Stimulated activated memory B cell treated with anti-CD40 and anti-IgM and Interleukin-4, amounts not matched to agents 10 μg/mL and 1 μg/mL and 100 μg/mL, for 72 hours (primary cell): ENCODE measurements around the gene TNS3.

Source experiments
- ATAC-seq: fragments of 150-1000 bp; cut with Tn5 transposase; 2 replicates; pipeline ENCODE4 v1.10.0; 2021
- H3K27ac Mint-ChIP-seq: one replicate; pipeline ENCODE4 v1.8.0; 2022; ENCODE audit warnings: mild to moderate bottlenecking, mixed read lengths
- H3K27me3 Mint-ChIP-seq: one replicate; pipeline ENCODE4 v1.8.0; 2022; ENCODE audit warnings: mixed read lengths
- H3K36me3 Mint-ChIP-seq: one replicate; pipeline ENCODE4 v1.8.0; 2022; ENCODE audit warnings: mixed read lengths
- H3K4me1 Mint-ChIP-seq: one replicate; pipeline ENCODE4 v1.8.0; 2022; ENCODE audit warnings: mixed read lengths
- H3K4me3 Mint-ChIP-seq: one replicate; pipeline ENCODE4 v1.8.0; 2022; ENCODE audit warnings: mild to moderate bottlenecking, moderate library complexity, mixed read lengths
- H3K9me3 Mint-ChIP-seq: one replicate; pipeline ENCODE4 v1.8.0; 2022; ENCODE audit warnings: mixed read lengths

TNS3 gene

GRCh38 chr7:47521011-47521795, 60.7 kb downstream of the TNS3 start:
- no peak for ATAC-seq
- H3K9me3 Mint-ChIP-seq, result no peaks in the 10 kb centered on the region
- no peak overlapping the region for H3K27ac Mint-ChIP-seq
- peaks cover 22% of the 10 kb centered on the region for H3K4me1 Mint-ChIP-seq
- H3K4me3 Mint-ChIP-seq, result no peak overlapping the region
- H3K36me3 Mint-ChIP-seq, result peaks cover 31% of the 10 kb centered on the region
- H3K27me3 Mint-ChIP-seq, result no peaks in the 10 kb centered on the region

- no peak overlapping the region for H3K4me3 Mint-ChIP-seq
- H3K9me3 Mint-ChIP-seq, result no peaks in the 10 kb centered on the region
- H3K27ac Mint-ChIP-seq, result no peak overlapping the region
- H3K36me3 Mint-ChIP-seq, result peaks cover 25% of the 10 kb centered on the region
- no peaks in the 10 kb centered on the region for H3K27me3 Mint-ChIP-seq
- peaks cover 22% of the 10 kb centered on the region for H3K4me1 Mint-ChIP-seq
- ATAC-seq, result no peak
Observed at GRCh38 chr7:47520406-47520805, 61.5 kb downstream of the TNS3 start.

GRCh38 chr7:47518827-47519226, 63.1 kb downstream of the TNS3 start:
- no peak for ATAC-seq
- H3K27me3 Mint-ChIP-seq, result no peaks in the 10 kb centered on the region
- peaks cover 18% of the 10 kb centered on the region for H3K36me3 Mint-ChIP-seq
- no peaks in the 10 kb centered on the region for H3K9me3 Mint-ChIP-seq
- H3K27ac Mint-ChIP-seq, result no peak overlapping the region
- no peak overlapping the region for H3K4me3 Mint-ChIP-seq
- H3K4me1 Mint-ChIP-seq, result peaks cover 19% of the 10 kb centered on the region

DNA sequence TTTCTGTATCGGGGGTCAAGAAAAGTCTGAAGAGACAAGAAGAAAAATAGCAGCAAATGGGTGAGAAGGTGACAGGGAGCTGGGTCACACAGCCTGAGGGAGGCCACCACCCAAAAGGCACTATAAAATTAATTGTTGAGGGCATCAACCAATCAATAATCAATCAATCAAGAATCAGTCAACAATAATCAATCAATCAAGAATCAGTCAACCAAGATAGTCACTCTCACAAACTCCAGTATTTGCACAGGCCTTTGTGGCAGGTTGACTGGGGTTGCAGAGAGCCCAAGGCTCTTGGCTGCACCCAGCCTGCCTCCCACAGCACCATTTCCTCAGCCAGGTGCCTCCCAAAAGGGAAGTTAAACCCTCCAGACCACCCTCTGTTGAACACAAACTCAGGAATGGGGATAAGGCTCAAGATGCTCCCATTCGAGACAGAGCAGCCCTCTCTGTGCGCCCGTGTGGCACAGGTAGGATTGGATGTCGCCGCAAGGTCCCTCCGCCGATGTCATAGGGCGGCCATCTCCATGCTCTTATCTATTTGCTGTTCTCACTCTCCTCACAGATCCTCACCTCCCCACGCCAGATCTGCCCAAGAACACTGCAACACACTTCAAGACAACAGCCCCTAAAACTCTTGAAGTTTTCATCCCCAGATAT, 64.0 kb downstream of the TNS3 start:
- Mint-ChIP-seq H3K4me3 (no peak overlapping the region), H3K27me3 (no peaks in the 10 kb centered on the region), H3K27ac (peak overlapping the region; percentile 6), H3K4me1 (peaks cover 13% of the 10 kb centered on the region), H3K9me3 (no peaks in the 10 kb centered on the region), H3K36me3 (peaks cover 10% of the 10 kb centered on the region)
- no peak for ATAC-seq

DNA sequence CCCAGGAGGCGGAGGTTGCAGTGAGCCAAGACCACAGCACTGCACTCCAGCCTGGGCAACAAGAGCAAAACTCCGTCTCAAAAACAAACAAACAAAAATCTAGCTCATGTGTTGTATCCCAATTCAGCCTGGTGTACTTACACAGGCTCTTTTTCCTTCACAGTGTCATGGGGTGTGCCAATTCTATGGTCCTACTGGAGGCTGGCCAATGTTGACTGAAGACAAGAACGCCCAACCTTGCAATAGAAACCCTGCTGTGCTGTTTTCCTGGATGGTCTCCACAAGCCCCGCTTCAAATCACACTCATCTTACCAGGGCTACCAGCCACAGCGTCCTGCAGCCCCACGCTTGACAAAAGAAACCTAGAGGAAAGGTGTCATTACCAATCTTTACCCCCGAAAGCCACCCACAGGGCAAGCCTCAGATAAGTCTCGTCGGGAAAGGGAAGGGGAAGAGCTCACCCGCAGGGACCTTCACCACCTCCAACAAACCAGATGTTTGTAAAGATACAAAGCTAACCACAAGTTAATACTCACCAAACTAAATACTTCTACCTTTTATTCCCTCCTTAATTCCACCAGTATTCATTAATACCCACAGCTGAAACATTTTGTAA, 64.8 kb downstream of the TNS3 start:
- Mint-ChIP-seq H3K4me3 (no peak overlapping the region), H3K27me3 (no peaks in the 10 kb centered on the region), H3K4me1 (peaks cover 13% of the 10 kb centered on the region), H3K27ac (peak overlapping the region; percentile 6), H3K36me3 (peaks cover 9% of the 10 kb centered on the region), H3K9me3 (no peaks in the 10 kb centered on the region)
- no peak for ATAC-seq

GRCh38 chr7:47516386-47516785, 65.5 kb downstream of the TNS3 start:
- no peaks in the 10 kb centered on the region for H3K27me3 Mint-ChIP-seq
- peaks cover 9% of the 10 kb centered on the region for H3K36me3 Mint-ChIP-seq
- H3K9me3 Mint-ChIP-seq, result no peaks in the 10 kb centered on the region
- no peak for ATAC-seq
- no peak overlapping the region for H3K27ac Mint-ChIP-seq
- H3K4me3 Mint-ChIP-seq, result no peak overlapping the region
- peaks cover 13% of the 10 kb centered on the region for H3K4me1 Mint-ChIP-seq

DNA sequence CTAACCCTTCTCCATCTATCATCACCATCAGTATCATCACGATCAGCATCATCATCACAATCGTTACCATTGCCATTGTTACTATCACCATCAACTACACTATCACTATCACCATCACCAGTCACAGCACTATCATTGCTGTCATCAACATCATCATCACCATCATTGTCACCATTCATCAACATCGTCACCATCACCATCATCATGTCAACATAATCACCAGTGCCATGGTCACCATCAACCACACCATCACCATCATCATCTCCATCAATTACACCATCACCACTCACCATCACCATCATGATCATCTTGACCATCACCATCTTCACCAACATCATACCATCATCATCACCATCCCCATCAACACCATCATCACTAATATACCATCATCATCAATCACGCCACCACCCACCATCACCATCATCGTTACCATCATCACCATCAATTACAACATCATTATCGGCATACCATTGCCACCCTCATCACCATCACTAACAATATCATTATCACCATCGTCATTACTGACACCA, 66.5 kb downstream of the TNS3 start:
- no peaks in the 10 kb centered on the region for H3K9me3 Mint-ChIP-seq
- H3K27me3 Mint-ChIP-seq, result no peaks in the 10 kb centered on the region
- no peak overlapping the region for H3K4me3 Mint-ChIP-seq
- peaks cover 12% of the 10 kb centered on the region for H3K4me1 Mint-ChIP-seq
- no peak overlapping the region for H3K27ac Mint-ChIP-seq
- no peak for ATAC-seq
- H3K36me3 Mint-ChIP-seq, result peaks cover 5% of the 10 kb centered on the region

DNA sequence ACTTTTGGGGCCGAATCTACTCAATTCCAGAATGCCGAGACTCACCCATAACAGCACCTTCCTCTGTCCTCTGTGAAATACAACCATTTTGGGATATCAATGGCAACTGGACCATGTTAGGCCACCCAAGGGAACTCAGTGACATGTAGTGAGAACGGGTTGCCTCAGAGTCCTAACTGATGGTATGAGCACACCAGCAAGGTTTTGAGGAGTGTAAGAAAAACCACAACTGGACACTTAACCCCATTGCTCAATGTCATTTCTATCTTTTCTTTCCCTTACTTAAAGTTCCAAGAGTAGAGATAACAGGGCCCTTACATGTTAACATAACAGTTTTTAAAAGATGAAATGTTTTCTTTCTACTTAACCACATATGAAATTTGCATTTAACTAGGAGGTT, 67.1 kb downstream of the TNS3 start:
- no peak for ATAC-seq
- peaks cover under 1% of the 10 kb centered on the region for H3K36me3 Mint-ChIP-seq
- no peak overlapping the region for H3K27ac Mint-ChIP-seq
- H3K4me3 Mint-ChIP-seq, result no peak overlapping the region
- no peaks in the 10 kb centered on the region for H3K27me3 Mint-ChIP-seq
- H3K9me3 Mint-ChIP-seq, result no peaks in the 10 kb centered on the region
- H3K4me1 Mint-ChIP-seq, result peaks cover 7% of the 10 kb centered on the region

DNA sequence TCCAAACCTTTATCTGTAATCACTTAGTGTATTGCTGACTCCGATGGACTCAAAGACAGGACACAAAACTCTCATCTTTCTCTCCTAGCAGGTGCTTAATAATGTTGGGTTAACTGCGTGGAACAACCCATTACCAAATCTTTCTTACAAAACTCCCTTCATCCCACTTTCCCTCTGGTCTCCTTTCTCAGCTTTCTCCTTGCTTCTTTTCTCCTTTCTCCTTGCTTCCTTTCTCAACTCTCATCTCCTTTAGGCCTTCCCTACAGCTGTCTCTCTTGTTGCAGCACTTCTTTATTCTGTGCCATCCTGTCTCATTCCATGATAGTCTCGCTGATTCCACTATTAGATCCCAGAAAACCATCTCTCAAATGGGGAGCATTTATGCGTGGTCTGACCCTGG, 67.5 kb downstream of the TNS3 start:
- Mint-ChIP-seq H3K4me1 (peaks cover 7% of the 10 kb centered on the region), H3K27ac (no peak overlapping the region), H3K9me3 (no peaks in the 10 kb centered on the region), H3K27me3 (no peaks in the 10 kb centered on the region), H3K36me3 (peaks cover 5% of the 10 kb centered on the region), H3K4me3 (no peak overlapping the region)
- no peak for ATAC-seq

DNA sequence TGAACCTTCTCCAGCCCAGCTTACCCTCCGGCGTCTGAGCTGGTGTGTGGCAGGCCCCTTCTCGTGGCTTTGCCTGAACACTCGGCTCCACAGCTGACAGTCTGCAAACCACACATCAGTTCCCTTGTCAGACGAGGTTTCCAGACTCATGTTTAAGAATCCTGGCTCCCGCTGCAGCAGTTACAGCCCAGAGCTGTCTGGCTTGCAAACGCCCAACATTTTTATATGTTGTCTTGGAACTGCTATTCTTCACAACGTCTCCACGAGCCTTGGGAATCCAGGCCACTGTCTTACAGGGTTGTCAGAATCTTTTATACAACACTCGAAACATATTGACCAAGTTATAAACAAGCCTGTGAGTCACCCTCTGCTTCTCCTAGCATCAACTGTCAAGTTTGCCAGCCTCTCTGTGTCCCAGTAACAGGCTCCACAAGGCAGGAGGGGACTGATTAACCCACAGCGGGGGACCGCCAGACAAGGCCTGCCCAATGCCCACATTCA, 68.1 kb downstream of the TNS3 start:
- H3K4me3 Mint-ChIP-seq, result no peak overlapping the region
- peaks cover 7% of the 10 kb centered on the region for H3K4me1 Mint-ChIP-seq
- ATAC-seq, result no peak
- H3K9me3 Mint-ChIP-seq, result no peaks in the 10 kb centered on the region
- H3K27ac Mint-ChIP-seq, result no peak overlapping the region
- no peaks in the 10 kb centered on the region for H3K27me3 Mint-ChIP-seq
- H3K36me3 Mint-ChIP-seq, result peaks cover 11% of the 10 kb centered on the region

DNA sequence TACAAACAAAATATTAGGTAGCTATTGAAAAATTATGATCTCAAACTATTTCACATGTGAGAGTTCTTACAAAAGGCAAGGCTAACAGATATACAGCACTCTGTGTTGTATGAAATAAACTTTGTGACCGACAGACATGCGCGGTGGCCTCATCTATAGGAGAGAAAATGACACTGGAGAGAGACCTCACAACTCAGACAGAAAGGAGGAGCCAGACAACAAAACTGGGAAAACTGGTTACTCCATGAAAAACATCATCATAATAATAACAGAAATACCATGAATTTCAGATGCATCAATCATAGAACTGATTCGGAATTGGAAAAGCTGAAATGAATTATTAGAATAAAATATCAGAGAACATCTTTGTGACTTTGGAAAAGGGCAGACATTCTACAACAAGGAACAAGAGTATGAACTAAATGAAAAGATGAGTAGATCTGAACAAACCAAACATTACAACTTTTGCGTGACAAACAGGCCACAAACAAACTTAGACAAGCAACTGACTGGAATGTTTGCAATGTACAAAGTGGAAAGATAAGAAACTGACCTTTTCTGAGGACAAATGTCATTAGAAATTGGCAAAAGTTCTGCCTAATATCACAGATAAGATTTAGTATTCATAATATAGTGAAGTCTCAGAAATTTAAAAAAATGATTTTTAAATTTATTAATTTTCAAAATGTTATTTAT, 69.3 kb downstream of the TNS3 start:
- H3K27me3 Mint-ChIP-seq, result no peaks in the 10 kb centered on the region
- no peak overlapping the region for H3K27ac Mint-ChIP-seq
- no peak for ATAC-seq
- H3K4me1 Mint-ChIP-seq, result peaks cover 6% of the 10 kb centered on the region
- H3K9me3 Mint-ChIP-seq, result no peaks in the 10 kb centered on the region
- H3K4me3 Mint-ChIP-seq, result no peak overlapping the region
- H3K36me3 Mint-ChIP-seq, result peaks cover 13% of the 10 kb centered on the region

GRCh38 chr7:47511699-47512370, 70.1 kb downstream of the TNS3 start:
- ATAC-seq, result no peak
- Mint-ChIP-seq H3K4me3 (no peak overlapping the region), H3K27me3 (no peaks in the 10 kb centered on the region)

GRCh38 chr7:47510786-47511185, 71.1 kb downstream of the TNS3 start:
- H3K9me3 Mint-ChIP-seq, result no peaks in the 10 kb centered on the region
- no peaks in the 10 kb centered on the region for H3K4me1 Mint-ChIP-seq
- H3K4me3 Mint-ChIP-seq, result no peak overlapping the region
- peaks cover 13% of the 10 kb centered on the region for H3K36me3 Mint-ChIP-seq
- no peaks in the 10 kb centered on the region for H3K27me3 Mint-ChIP-seq
- ATAC-seq, result no peak
- H3K27ac Mint-ChIP-seq, result no peak overlapping the region

More at GRCh38 chr7:47511699-47512370, 70.1 kb downstream of the TNS3 start:
- Mint-ChIP-seq H3K4me1 (no peaks in the 10 kb centered on the region), H3K36me3 (peaks cover 13% of the 10 kb centered on the region), H3K9me3 (no peaks in the 10 kb centered on the region), H3K27ac (no peak overlapping the region)

DNA sequence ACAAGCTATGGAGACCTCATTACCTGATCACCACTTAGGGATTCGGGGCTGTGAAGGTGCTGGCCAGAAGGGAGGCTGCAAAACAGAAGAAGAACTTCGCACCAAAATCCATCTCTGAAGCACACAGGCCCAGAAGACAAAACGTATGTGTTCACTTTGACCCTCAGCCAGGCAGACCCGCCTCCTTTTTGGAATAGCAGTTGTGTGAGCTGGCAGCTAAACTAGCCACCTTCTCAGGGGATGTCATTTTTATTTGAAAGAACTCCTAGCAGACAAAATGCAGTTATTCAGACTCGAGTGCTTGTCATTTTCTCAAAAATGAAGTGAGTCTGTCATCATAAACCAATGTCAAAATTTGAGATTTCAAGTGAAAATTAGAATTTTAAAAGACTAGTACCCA, 71.7 kb downstream of the TNS3 start:
- Mint-ChIP-seq H3K36me3 (peaks cover 13% of the 10 kb centered on the region), H3K9me3 (no peaks in the 10 kb centered on the region), H3K27me3 (no peaks in the 10 kb centered on the region), H3K4me1 (no peaks in the 10 kb centered on the region), H3K27ac (no peak overlapping the region), H3K4me3 (no peak overlapping the region)
- no peak for ATAC-seq
